ENCODE results near the gene ADCY3. TPM values are rescaled to one million over a fixed set of nuclear protein-coding genes. Genes with fewer than 3 reads are reported as not detected.

The ADCY3 gene
- total RNA-seq, 3 donors from 2014 or later, result 29.3 to 89.1 (median 56.1) TPM

DNA sequence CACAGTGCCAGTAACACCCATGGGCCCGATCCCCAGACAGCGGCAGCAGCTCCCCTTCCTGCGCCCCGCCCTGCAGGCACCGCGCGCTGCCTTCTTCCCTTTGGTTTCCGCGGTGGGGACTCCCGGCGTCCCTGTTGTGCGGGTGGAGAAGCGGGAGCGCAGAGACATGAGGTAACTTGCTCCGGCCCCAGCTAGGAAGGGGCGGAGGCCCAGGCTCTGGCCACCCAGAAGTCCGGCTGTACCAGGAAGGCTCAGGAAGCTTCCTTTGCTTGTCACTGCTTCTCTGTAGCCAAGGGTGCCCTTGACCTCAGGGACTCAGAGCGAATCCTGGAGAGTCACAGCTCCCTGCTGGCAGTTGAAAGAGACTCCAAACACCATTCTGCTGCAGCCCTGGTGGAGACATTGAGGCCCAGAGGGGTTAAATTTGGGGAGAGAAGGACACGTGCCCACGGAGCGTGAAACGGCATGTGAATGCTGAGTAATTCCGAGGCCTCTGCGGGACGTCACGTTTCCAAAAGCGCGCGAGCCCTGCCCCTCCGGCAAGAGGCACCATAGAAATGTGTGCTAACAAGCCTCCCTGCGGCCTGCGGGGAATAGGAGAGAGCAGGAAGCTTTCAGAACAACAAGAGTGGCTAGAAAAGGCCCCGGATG lies 6.7 kb upstream of the ADCY3 start:
- H3K27me3 ChIP-seq, result no peaks in the 10 kb centered on the region
- TF ChIP-seq POLR2AphosphoS5 (IDR thresholded peaks at IDR 0.05) (peak in 1 of 3 donors; percentile 30), POLR2A (IDR thresholded peaks at IDR 0.05) (no peak)
- TF ChIP-seq, protein P1, sequence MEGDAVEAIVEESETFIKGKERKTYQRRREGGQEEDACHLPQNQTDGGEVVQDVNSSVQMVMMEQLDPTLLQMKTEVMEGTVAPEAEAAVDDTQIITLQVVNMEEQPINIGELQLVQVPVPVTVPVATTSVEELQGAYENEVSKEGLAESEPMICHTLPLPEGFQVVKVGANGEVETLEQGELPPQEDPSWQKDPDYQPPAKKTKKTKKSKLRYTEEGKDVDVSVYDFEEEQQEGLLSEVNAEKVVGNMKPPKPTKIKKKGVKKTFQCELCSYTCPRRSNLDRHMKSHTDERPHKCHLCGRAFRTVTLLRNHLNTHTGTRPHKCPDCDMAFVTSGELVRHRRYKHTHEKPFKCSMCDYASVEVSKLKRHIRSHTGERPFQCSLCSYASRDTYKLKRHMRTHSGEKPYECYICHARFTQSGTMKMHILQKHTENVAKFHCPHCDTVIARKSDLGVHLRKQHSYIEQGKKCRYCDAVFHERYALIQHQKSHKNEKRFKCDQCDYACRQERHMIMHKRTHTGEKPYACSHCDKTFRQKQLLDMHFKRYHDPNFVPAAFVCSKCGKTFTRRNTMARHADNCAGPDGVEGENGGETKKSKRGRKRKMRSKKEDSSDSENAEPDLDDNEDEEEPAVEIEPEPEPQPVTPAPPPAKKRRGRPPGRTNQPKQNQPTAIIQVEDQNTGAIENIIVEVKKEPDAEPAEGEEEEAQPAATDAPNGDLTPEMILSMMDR (IDR thresholded peaks at IDR 0.05), result no peak
- H3K9me3 ChIP-seq, result no peaks in the 10 kb centered on the region
- H3K4me1 ChIP-seq, result peaks cover 0 to 7% of the 10 kb centered on the region in 2 donors
- peak; percentile 40 to 57 for DNase-seq (ENCODE audit: low spot score in 2 of 2)
- H3K4me3 ChIP-seq, result peak overlapping the region; percentile 20 to 59 (median 33)
- intact Hi-C loops (cut with DNase I; ENCODE audit: low total_unique reads), result no loop called here
- no peaks in the 10 kb centered on the region for H3K36me3 ChIP-seq
- peak overlapping the region; percentile 68 to 85 for H3K27ac ChIP-seq

DNA sequence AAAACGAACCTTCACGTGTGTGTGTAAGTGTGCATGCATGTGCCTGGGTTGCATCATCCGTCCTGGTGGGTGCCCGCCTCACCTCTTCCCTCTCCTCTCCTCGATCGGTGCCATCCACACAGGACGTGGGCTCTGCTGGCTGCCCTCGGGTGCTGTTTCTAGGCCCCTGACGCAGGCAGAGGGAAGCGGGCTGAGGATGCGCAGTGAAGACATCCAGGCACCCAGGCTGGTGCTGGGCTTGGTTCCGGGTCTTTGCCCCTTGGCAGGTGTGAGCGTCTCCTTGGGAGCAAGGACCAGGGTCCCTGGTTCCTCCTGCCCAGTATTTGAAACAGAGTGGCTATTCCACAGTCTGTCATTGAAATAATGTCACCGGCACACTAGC lies 6.2 kb upstream of the ADCY3 start:
- Histone ChIP-seq H3K4me3 (peak overlapping the region; percentile 20 to 59 (median 33)), H3K4me1 (peaks cover 0 to 7% of the 10 kb centered on the region in 2 donors), H3K36me3 (no peaks in the 10 kb centered on the region), H3K9me3 (no peaks in the 10 kb centered on the region), H3K27ac (peak overlapping the region; percentile 68 to 85), H3K27me3 (no peaks in the 10 kb centered on the region)
- TF ChIP-seq POLR2AphosphoS5 (IDR thresholded peaks at IDR 0.05) (no peak), POLR2A (IDR thresholded peaks at IDR 0.05) (no peak)
- TF ChIP-seq, protein P1 (IDR thresholded peaks at IDR 0.05), result no peak
- intact Hi-C loops (cut with DNase I; ENCODE audit: low total_unique reads), result no loop called here
- DNase-seq (ENCODE audit: low spot score in 2 of 2), result peak in 1 of 2 donors; percentile 27

DNA sequence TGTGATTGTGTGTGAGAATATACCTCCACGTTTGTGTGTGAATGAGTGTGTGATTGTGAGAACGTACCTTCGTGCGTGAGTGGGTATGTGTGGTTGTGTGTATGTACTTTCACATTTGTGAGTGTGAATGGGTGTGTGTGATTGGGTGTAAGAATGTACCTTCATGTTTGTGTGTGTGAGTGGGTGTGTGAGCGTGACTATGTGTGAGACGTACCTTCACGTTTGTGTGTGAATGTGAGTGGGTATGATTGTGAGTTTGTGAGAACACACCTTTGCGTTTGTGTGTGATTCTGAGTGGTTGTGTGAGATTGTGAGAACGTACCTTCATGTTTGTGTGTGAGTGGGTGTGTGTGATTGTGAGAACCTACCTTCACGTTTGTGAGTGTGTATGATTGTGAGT lies 5.8 kb upstream of the ADCY3 start:
- Histone ChIP-seq H3K4me1 (peaks cover 0 to 7% of the 10 kb centered on the region in 2 donors), H3K4me3 (no peak overlapping the region), H3K27me3 (no peaks in the 10 kb centered on the region), H3K27ac (peak overlapping the region in 1 of 2 donors; percentile 85), H3K9me3 (no peaks in the 10 kb centered on the region), H3K36me3 (no peaks in the 10 kb centered on the region)
- DNase-seq (ENCODE audit: low spot score in 2 of 2), result peak in 1 of 2 donors; percentile 2
- TF ChIP-seq POLR2A (IDR thresholded peaks at IDR 0.05) (no peak), POLR2AphosphoS5 (IDR thresholded peaks at IDR 0.05) (no peak)
- TF ChIP-seq, protein P1 (IDR thresholded peaks at IDR 0.05), result no peak
- intact Hi-C loops (cut with DNase I; ENCODE audit: low total_unique reads), result no loop called here

DNA sequence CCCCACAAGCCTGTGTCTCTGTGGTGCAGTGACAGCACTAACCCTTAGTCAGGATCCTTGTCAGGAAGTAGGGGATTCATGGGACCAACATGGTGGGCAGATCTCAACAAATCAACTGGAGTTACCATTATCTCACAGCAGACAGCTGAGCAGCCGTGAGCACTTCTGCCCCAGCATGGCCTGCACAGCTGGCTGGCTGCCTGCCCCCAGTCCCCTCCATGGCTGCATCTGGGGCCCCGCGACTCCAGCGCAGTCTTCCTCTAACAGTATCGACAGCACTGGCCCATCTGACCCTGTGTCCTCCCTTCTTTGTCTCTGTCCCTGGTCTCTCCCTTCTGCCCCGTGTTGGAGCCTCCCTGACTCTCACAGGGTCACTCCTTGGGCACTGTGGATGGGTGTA lies 4.7 kb upstream of the ADCY3 start:
- Histone ChIP-seq H3K4me3 (no peak overlapping the region), H3K4me1 (peaks cover 0 to 7% of the 10 kb centered on the region in 2 donors), H3K36me3 (no peaks in the 10 kb centered on the region), H3K9me3 (no peaks in the 10 kb centered on the region), H3K27ac (no peak overlapping the region), H3K27me3 (no peaks in the 10 kb centered on the region)
- peak in 1 of 2 donors; percentile 30 for DNase-seq (ENCODE audit: low spot score in 2 of 2)
- intact Hi-C loops (cut with DNase I; ENCODE audit: low total_unique reads), result loop anchor here (5.0 kb wide), 1 partner anchor 1633 kb away; no protein-coding TSS in a partner anchor
- TF ChIP-seq POLR2A (IDR thresholded peaks at IDR 0.05) (no peak), POLR2AphosphoS5 (IDR thresholded peaks at IDR 0.05) (no peak)
- TF ChIP-seq, protein P1 (IDR thresholded peaks at IDR 0.05), result no peak

DNA sequence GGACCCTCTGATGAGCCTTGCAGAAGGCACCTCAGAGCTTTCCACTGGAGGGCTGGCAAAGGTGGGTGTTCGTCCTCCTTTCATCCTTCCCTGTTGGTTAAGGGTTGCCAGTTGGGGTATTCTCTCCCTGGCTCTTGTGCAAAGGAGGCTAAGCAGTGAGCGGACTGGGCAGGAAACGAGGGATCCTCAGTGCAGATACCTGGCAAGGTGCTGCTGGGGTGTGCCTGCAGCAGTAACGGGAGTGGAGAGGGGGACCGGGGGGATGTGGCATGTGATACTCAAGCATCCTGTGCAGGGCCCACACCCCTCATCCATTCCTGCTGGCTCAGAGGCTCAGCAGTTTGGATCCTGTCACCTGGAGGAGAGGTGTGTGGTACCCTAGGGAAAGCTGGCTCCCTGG lies 4.2 kb upstream of the ADCY3 start:
- H3K9me3 ChIP-seq, result no peaks in the 10 kb centered on the region
- intact Hi-C loops (cut with DNase I; ENCODE audit: low total_unique reads), result loop anchor here (5.0 kb wide), 1 partner anchor 1633 kb away; no protein-coding TSS in a partner anchor
- peaks cover 0 to 7% of the 10 kb centered on the region in 2 donors for H3K4me1 ChIP-seq
- peak in 1 of 2 donors; percentile 2 for DNase-seq (ENCODE audit: low spot score in 2 of 2)
- H3K27ac ChIP-seq, result no peak overlapping the region
- H3K4me3 ChIP-seq, result no peak overlapping the region
- TF ChIP-seq POLR2AphosphoS5 (IDR thresholded peaks at IDR 0.05) (no peak), POLR2A (IDR thresholded peaks at IDR 0.05) (no peak)
- TF ChIP-seq, protein P1 (IDR thresholded peaks at IDR 0.05), result no peak
- H3K36me3 ChIP-seq, result no peaks in the 10 kb centered on the region
- no peaks in the 10 kb centered on the region for H3K27me3 ChIP-seq

Data from breast epithelium (tissue), 4 donors.